AG20443 (cell line): Measurements from ENCODE around the gene CLDN2.
"Not testable (repeated sequence)": the region's sequence is repeated elsewhere in the genome, so short reads cannot be mapped to it uniquely, and the experiment has no call there.

Experiments used
- DNase-seq: peaks from one replicate; pipeline ENCODE4 v3.0.0; 2012; ENCODE audit warnings: low spot score, mixed read lengths

CLDN2 gene

GRCh38 chrX:106919932-106920452 lies at the start of gene CLDN2:
TSS of gene CLDN2 (plus strand) at chrX:106920402. CDS start at chrX:106928229, 7,827 bp downstream.
- DNase-seq = no peak

- not testable (repeated sequence) for DNase-seq
These were observed 47.4 kb upstream of the CLDN2 start for GRCh38 chrX:106872796-106873195.

GRCh38 chrX:106874075-106874474 lies 46.1 kb upstream of the CLDN2 start:
- peak; percentile 8 for DNase-seq

- no peak for DNase-seq
These were observed 45.1 kb upstream of the CLDN2 start for GRCh38 chrX:106875151-106875550.

- DNase-seq = no peak
These were observed 30.7 kb upstream of the CLDN2 start for GRCh38 chrX:106889468-106889867.

- DNase-seq = no peak
These were observed 28.3 kb upstream of the CLDN2 start for GRCh38 chrX:106891762-106892460.

- peak; percentile 66 for DNase-seq
These were observed 25.8 kb upstream of the CLDN2 start for GRCh38 chrX:106894392-106894909.

- peak; percentile 37 for DNase-seq
These were observed 25.2 kb upstream of the CLDN2 start for GRCh38 chrX:106894978-106895452.

GRCh38 chrX:106897259-106897658 lies 22.9 kb upstream of the CLDN2 start:
- peak; percentile 14 for DNase-seq

GRCh38 chrX:106898462-106898861 lies 21.7 kb upstream of the CLDN2 start:
- peak; percentile 30 for DNase-seq

GRCh38 chrX:106899276-106899675 lies 20.9 kb upstream of the CLDN2 start:
- DNase-seq = no peak

GRCh38 chrX:106899841-106900240 lies 20.4 kb upstream of the CLDN2 start:
- DNase-seq = no peak

- no peak for DNase-seq
These were observed 18.9 kb upstream of the CLDN2 start for GRCh38 chrX:106901341-106901740.

- no peak for DNase-seq
These were observed 18.4 kb upstream of the CLDN2 start for GRCh38 chrX:106901781-106902219.

GRCh38 chrX:106902684-106903083 lies 17.5 kb upstream of the CLDN2 start:
- no peak for DNase-seq

- DNase-seq = no peak
These were observed 16.8 kb upstream of the CLDN2 start, which contains the start of gene RIPPLY1 for GRCh38 chrX:106903291-106903824. TSS of gene RIPPLY1 (minus strand) at chrX:106903341. CDS start at chrX:106903287, 54 bp downstream.

GRCh38 chrX:106903856-106904528 lies 16.2 kb upstream of the CLDN2 start:
- DNase-seq = no peak

- no peak for DNase-seq
These were observed 15.0 kb upstream of the CLDN2 start for GRCh38 chrX:106905064-106905708.

GRCh38 chrX:106906361-106906760 lies 13.8 kb upstream of the CLDN2 start:
- no peak for DNase-seq

GRCh38 chrX:106912864-106913263 lies 7.3 kb upstream of the CLDN2 start:
- peak; percentile 35 for DNase-seq

- no peak for DNase-seq
These were observed 2.2 kb upstream of the CLDN2 start for GRCh38 chrX:106917830-106918500.
